ENCODE measurements around the gene SH3GL2.

Gene SH3GL2

DNA sequence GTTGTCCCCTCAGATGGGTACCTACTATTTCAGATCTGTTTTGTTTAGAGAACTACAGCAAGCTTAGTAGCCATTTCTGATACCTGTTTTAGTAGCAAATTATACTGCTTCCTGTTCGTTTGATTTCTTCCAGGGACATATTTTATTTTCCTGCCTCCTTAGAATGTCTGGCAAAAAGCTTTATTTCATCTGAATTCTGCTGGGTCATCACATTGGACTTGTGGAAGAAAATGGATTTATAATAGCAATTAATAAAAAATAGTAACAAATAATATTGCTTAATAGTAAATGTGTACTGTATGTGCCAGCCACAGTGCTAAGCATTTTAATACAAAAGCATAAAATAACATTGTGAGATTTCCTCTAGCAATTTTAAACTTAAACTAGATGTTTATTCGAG, 79.4 kb downstream of the SH3GL2 start:
- no peak for DNase-seq (ENCODE audit: low read depth)

GRCh38 chr9:17660158-17660557, 81.3 kb downstream of the SH3GL2 start:
- no peak for DNase-seq (ENCODE audit: low read depth)

GRCh38 chr9:17665450-17665849, 86.6 kb downstream of the SH3GL2 start:
- DNase-seq (ENCODE audit: low read depth): no peak

DNA sequence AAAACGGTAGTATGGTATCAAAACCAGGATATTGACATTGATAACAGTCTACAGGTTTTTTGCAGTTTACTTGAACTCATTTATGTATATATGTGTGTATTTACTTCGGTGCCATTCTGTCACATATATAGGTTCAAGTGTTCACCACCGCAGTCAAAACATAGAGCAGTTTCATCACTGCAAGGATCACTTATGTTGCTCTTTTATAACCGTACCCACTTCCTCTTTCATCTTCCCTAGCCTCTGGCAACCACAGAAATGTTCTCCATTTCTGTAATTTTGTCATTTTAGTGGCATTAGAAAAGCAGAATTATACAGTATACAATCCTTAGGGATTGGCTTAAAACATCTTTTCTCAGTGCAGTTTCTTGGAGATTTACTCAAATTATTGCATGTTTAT, 90.3 kb downstream of the SH3GL2 start:
- no peak for DNase-seq (ENCODE audit: low read depth)

- no peak for DNase-seq (ENCODE audit: low read depth)
These were observed 103.8 kb downstream of the SH3GL2 start for GRCh38 chr9:17682684-17683083.

DNA sequence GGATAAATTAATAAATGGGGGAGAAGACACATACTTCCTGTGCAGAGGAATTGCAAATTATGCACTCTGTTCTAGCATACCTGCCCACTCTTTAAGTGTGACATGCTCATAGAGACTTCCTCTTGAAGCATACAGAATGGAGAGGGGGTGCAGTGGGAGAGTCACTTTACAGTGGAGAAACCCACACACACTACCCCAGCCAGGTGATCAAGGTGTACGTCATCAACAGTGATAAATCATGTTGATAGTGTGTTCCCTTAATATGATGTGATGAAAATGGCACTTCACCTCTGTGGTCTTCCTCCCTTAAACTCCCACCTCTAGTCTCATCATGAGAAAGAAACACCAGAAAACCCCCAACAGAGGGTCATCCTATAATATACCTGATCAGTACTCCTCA, 110.0 kb downstream of the SH3GL2 start:
- DNase-seq (ENCODE audit: low read depth): no peak

DNA sequence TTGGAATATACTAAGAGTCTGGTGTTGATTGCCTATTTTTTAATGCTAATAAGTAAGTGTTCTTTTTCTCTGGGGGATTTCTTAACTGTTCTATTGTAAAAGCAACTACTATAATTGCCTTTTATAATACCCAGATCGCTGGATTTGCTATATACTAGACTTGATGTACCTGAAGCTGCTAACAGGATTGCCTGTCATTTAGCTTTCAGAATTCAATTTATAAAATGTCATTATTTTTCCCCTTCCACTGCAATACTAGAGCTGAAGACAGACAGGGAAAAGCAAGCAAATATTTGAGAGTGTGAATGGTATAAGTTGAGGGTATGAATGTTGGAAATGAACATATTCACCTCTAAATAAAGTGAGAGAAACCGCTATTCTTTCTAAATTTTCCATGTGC, 115.5 kb downstream of the SH3GL2 start:
- DNase-seq (ENCODE audit: low read depth): no peak

DNA sequence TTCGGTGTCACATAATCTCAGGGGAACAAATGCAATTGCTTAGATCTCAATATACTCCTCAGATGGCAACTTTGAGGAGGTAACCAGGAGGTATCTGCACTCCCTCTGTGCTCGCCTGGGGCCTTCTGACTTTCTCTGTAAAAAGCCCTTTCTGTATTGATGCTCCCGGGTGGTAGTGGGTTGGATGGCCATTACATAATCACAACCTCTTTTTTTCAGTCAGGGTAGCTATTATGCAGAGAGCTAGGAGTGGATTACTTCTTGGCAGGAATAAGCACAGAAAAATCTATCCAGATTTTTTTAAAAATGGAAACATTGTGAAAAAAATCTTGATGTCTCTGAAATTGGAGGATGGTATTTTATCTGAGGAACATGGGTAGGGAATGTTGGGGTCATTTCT, 116.6 kb downstream of the SH3GL2 start:
- DNase-seq (ENCODE audit: low read depth): no peak

DNA sequence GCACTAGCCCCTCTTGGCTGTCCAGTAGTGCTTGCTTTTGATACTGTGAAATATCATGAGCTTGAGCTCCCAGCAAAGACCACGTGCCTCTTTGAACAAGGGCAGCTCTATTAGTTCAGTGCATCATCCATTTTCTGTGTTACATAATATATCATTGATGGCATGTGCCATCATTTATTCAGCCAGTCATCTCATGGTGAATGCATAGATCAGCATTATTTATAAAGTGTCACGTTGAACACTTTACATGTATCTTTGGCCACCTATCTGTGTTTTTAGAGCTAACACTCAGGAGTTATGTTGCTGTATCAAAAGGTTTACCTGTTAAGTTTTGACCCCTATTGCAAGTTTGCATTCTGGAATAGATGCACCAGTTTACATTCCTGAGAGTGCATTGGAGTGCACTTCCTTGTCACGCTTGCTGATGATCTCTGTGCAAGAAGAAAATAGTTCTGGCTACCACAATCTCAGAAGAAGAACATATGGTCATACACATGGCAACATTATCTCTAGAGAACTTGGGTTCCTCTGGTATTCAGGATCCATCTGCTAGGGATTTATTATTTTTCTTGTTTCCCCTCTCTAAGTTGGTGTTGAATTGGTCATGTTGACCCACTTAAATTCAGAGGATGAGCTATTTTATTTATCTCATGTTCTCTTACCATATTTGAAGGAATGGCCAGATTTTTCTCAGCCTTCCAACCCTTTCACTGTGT, 120.9 kb downstream of the SH3GL2 start:
- DNase-seq (ENCODE audit: low read depth): no peak

DNA sequence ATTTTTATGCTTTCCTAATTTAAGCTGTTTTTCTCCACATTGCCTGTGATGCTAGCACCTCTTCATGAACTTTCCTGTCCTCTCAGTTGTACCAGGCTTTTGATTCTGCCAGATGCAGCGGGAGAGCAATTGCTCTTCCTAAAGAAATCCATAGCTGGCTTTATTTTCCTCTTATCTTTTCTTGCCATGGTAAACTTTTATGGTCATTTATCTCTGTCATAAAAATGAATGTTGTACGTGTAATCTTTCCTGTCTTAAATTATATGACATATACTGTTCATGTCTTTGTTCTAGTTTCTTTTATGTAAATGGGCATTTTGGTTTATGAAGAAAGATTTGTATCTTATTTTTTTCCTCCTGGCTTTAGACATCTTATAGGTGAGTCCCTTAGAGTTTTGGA, 127.5 kb downstream of the SH3GL2 start:
- no peak for DNase-seq (ENCODE audit: low read depth)

DNA sequence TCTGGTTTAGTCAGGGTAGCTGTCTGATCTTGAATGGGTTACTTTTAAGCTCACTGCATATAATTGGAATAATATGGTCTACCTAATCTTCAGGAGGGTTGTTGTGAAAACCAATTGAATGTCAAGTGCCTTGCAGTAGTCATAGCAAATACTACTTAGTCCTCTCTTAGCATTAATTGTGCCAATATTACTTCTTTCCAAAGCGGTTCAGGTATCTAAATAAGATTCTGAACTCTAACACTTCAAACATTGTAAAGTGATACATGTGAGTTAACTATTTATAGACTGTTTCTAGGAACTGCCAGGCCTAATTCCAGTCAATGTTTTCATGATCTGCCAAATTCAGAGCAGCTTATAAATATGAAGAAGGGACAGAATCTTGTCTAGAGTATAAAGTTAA, 140.2 kb downstream of the SH3GL2 start:
- no peak for DNase-seq (ENCODE audit: low read depth)

- no peak for DNase-seq (ENCODE audit: low read depth)
These were observed 143.1 kb downstream of the SH3GL2 start for GRCh38 chr9:17721954-17722353.

GRCh38 chr9:17723656-17724055, 144.8 kb downstream of the SH3GL2 start:
- no peak for DNase-seq (ENCODE audit: low read depth)

DNA sequence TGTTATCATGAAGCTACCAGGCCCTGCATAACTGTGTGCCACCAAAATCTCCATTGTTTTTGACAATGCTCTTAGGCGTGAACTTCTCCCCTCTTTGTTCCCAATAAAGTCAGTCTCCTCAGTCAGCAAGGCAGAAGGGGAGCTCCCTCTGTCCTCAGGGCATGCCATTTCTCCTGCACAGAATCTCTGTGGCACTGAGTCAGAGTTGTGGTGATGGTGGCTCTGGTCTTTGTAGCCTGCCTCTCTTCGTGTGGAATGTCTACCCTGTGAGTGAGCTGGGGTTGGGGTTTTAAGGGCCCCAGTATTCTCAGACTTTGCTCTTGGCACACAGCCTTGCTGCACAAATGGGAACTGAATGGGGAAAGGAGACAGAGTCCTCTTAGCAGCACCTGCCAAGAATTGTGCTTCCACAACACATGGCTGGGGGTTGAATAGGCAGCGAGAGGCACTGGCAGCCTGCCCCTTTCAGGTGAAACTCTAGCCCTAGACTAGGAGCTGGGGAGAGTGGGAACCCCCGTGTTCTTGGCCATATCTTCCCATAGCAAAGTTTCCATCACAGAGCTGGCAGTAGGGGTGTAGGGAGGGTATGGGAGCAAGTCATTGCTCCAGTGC, 146.6 kb downstream of the SH3GL2 start:
- DNase-seq (ENCODE audit: low read depth): no peak

GRCh38 chr9:17726298-17726697, 147.4 kb downstream of the SH3GL2 start:
- no peak for DNase-seq (ENCODE audit: low read depth)

- no peak for DNase-seq (ENCODE audit: low read depth)
These were observed 152.0 kb downstream of the SH3GL2 start for GRCh38 chr9:17730899-17731298.

GRCh38 chr9:17731308-17731707, 152.4 kb downstream of the SH3GL2 start:
- no peak for DNase-seq (ENCODE audit: low read depth)

DNA sequence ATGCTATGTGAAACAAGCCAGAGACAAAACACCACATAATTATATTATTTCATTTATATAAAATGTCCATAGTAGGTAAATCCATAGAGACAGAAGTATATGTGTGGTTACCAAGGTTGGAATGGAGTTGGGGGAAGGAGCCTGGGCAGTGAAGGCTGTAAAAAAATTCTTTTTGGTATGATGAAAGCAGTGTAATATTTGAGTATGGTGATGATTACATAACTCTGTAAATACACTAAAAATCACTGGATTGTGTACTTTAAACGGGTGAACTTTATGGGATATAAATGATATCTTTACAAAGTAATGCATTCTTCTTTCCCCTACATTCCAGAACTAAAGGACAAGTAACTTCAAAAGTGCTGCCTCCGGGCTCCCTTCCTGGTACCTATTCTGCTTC, 155.8 kb downstream of the SH3GL2 start:
- DNase-seq (ENCODE audit: low read depth): no peak

DNA sequence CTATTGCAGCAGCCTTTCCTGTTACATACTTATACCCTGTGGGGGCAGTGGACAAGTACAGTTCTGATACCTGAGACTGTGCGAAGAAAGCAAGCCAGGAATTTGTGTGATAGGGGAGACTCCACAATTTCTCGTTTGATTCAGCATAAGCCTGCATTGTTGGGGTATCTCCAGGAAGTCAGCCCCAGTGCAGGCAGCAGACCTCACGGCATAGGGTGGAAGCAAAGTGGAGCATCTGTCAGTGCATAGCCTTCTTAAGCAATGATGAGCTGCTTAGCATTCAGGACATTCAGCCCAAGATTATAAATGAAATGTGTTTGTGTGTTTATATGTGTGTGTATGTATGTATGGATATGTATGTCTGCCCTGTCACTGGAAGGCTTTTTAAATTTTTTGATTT, 157.0 kb downstream of the SH3GL2 start:
- DNase-seq (ENCODE audit: low read depth): no peak

DNA sequence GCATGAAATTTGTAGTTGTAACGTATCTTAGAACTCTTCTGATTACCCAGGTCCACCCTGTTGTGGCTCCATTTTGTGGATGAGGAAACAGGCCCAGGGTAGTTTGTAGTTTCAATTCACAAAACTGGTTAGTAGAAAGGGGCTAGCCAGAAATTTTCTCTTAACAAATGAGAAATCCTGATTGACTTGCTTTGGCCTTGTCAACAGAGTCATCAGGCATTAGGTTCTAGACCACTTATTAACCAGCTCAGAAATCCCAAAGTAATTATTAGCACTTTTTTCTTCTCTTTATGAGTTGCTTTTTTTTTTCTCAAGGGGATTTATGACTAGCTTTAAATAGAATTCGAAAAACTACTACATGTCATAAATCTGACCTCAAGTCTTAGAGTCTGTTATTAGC, 160.2 kb downstream of the SH3GL2 start:
- no peak for DNase-seq (ENCODE audit: low read depth)

DNA sequence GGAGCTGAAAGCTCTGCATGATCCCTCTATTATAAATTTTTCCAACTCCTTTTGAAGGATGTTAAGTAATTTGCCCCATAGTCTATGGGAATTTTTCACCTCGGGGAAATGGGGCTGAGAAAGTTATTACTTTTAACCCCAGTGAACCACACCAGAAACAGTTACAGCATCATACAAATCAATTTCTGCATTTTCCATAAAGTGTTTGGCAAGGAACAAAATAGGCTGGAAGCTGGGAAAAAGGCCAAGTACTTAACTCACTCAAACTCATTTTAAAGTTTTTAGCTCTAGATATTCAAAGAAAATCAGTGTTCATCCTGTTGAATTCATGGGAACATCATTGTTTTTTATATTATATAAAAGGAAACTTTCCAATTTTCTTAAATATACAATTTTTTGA, 160.9 kb downstream of the SH3GL2 start:
- no peak for DNase-seq (ENCODE audit: low read depth)

- DNase-seq (ENCODE audit: low read depth): no peak
These were observed 163.2 kb downstream of the SH3GL2 start for GRCh38 chr9:17742067-17742466.

DNA sequence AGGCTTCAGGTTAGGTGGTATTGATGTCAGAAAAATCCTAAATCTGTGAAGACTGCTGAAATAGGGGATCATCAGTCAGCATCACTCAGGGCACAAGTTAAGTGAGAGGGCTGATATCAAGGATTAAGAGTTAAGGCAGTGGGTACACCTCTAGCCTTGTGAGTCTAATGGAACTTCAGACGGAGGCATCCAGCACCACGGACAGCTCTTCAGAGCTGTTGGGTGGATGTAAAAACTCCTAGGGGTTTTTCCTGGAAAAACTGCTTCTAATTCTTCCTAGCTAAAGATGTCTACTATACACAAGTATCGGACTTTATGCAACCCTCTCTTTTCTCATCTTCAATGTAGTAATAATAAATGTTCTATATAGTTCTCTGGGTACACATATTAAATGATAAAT, 165.9 kb downstream of the SH3GL2 start:
- DNase-seq (ENCODE audit: low read depth): no peak

DNA sequence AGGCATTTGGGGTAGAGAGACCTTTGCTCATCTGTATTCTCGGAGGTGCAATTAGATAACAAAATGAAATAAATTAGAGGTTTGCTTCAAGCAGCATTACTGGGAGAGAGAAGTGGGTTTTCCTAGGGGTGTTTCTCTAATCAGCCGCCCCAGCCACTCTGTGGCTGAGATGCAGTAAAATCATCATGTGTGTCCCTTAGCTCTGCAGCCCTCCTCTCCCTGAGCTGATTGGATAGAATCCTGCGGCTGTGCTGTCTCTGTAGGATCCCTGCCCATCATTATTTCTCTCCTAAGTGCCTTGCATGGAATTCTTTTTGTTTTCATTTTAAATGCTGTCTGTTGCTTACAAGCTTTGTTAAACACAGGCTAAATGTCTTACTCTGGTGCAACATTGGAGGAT, 171.4 kb downstream of the SH3GL2 start:
- no peak for DNase-seq (ENCODE audit: low read depth)
